ENCODE data around the gene NAA20.

GRCh38 chr20:20036756-20037155 lies 19.6 kb downstream of the NAA20 start:
- no peak for TF ChIP-seq CTCF (conservative IDR thresholded peaks at IDR 0.05; ENCODE audit: low read depth, low read length)
- no peak for TF ChIP-seq EZH2phosphoT487 (IDR thresholded peaks at IDR 0.05; ENCODE audit: borderline replicate concordance, low read length)

All from PC-3 (cell line).